Naive thymus-derived CD8-positive, alpha-beta T cell (primary cell): ENCODE results near the gene SCAF4. TPM values are rescaled to one million over a fixed set of nuclear protein-coding genes. Genes with fewer than 3 reads are reported as not detected.
"Not testable (repeated sequence)": the region's sequence is repeated elsewhere in the genome, so short reads cannot be mapped to it uniquely, and the experiment has no call there.

Source experiments
- ATAC-seq, 2 donors: fragments of 150-1000 bp; cut with Tn5 transposase in 1 of 2; sonication (Bioruptor Pico), chemical (Tn5 transposase) in 1 of 2; 1 replicate in 1 of 2; 2 replicates in 1 of 2; pipeline ENCODE4 v1.10.0; 2021; ENCODE audit warnings: mild to moderate bottlenecking in 2 of 2, moderate library complexity in 2 of 2
- POLR2A ChIA-PET: fragments of 350-600 bp; sonication (Branson Sonifier 250); formaldehyde crosslinking; loops from one replicate; lab custom pipeline; 2021; ENCODE audit warnings: antibody characterized with exemption; lab: Charles Lee
- DNase-seq, 10 donors: peaks; one replicate each; pipeline versions ENCODE4 v3.0.0 to v3.0.0-alpha.2; 2020 to 2022
- H3K27ac Mint-ChIP-seq, 10 donors: one replicate each; pipeline ENCODE4 v1.8.0; 2020 to 2022; ENCODE audit warnings: mild to moderate bottlenecking in 10 of 10, mixed read lengths in 10 of 10, moderate library complexity in 4 of 10, inconsistent platforms in 1 of 10
- H3K27me3 Mint-ChIP-seq, 5 donors: one replicate each; pipeline ENCODE4 v1.8.0; 2021 to 2022; ENCODE audit warnings: mixed read lengths in 5 of 5
- H3K36me3 Mint-ChIP-seq, 3 donors: one replicate each; pipeline ENCODE4 v1.8.0; 2020 to 2022; ENCODE audit warnings: mixed read lengths in 3 of 3, mild to moderate bottlenecking in 2 of 3, inconsistent platforms in 1 of 3
- H3K4me1 Mint-ChIP-seq, 4 donors: one replicate each; pipeline ENCODE4 v1.8.0; 2021 to 2022; ENCODE audit warnings: mixed read lengths in 4 of 4
- H3K4me3 Mint-ChIP-seq, 10 donors: one replicate each; pipeline ENCODE4 v1.8.0; 2020 to 2022; ENCODE audit warnings: mild to moderate bottlenecking in 10 of 10, mixed read lengths in 10 of 10, moderate library complexity in 6 of 10, inconsistent platforms in 1 of 10
- H3K9me3 Mint-ChIP-seq, 9 donors: one replicate each; pipeline ENCODE4 v1.8.0; 2020 to 2022; ENCODE audit warnings: mixed read lengths in 9 of 9, mild to moderate bottlenecking in 3 of 9, inconsistent platforms in 1 of 9, moderate library complexity in 1 of 9
- polyA plus RNA-seq, 3 donors: library from polyadenylated mRNA; unstranded; fragments of 300-500 nt; fragmentation: Illumina TruSeq; gene quantifications; one replicate each; pipeline ENCODE4 v1.2.3, GENCODE V29; 2021
- total RNA-seq, 8 experiments: library from RNA in 2 of 8; stranded (reverse) in 2 of 8; gene quantifications; one replicate each; pipeline ENCODE4 v1.2.3 and lab custom pipeline; 2021 to 2026

SCAF4 gene
- total and polyA plus RNA-seq, 5 experiments from 2014 or later = 12.2 to 67.1 (median 29.0) TPM

DNA sequence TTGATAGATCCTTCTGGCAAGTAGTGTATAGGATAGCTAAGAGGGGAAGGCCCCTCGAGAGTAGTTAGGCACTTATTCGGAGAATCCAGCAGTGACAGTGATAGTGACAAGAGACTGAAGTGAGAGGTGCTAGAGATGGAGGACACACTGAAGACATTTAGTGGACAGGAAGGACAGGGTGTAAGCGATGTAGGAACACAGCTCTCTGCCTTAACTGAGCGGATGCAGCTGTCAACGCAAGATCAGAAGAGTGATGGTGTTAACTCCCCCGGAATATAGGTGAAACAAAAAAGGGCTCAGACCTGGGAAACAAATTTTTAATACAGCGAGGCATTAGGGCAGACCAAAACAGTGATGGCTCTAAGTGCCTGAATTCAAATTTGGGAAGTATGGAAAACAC, 56.6 kb downstream of the SCAF4 start:
- H3K27me3 Mint-ChIP-seq = peaks cover 0 to 2% (median 0%) of the 10 kb centered on the region in 5 donors
- no peak for DNase-seq
- peaks cover 0 to 3% (median 0%) of the 10 kb centered on the region in 4 donors for H3K4me1 Mint-ChIP-seq
- no peak overlapping the region for H3K4me3 Mint-ChIP-seq
- H3K36me3 Mint-ChIP-seq = peaks cover 0 to 21% (median 11%) of the 10 kb centered on the region in 3 donors
- POLR2A ChIA-PET = interaction anchor here (0.6 kb wide), 1 partner anchor 11 kb away, joined by 3 read pairs; no protein-coding TSS in a partner anchor
- H3K27ac Mint-ChIP-seq = no peak overlapping the region
- H3K9me3 Mint-ChIP-seq = no peaks in the 10 kb centered on the region
- ATAC-seq = no peak

DNA sequence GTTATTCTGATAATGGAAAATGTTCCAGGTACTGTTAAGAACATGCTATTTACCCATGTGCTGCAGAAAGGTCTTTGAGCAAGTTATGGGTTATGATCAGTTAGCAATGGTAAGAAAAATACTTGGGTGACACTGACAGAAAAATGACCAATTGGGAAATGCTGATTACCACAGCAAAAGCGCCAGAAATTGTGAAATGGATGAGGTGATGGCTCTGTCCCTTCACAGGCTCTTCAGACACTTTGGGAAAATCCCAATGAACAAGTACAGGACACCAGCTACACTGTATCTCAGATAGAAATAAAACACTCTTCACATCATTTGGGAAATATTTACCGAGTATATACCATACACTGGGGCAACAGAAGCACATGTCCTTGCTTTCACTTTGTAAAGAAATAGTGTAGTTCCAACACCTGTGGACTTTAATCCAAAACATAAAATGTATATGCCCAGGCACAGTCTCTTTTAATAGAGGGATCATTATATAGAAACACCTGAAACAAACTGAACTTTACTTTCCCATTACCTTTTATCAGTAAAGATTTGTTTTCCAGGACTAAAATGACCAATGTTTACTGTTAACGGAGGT, 58.5 kb downstream of the SCAF4 start:
- Mint-ChIP-seq H3K36me3 (peaks cover 0 to 34% (median 14%) of the 10 kb centered on the region in 3 donors), H3K4me3 (no peak overlapping the region), H3K9me3 (no peaks in the 10 kb centered on the region), H3K27ac (peak overlapping the region in 4 of 10 donors; percentile 3 to 38 (median 16)), H3K27me3 (peaks cover 0 to 2% (median 0%) of the 10 kb centered on the region in 5 donors), H3K4me1 (peaks cover 0 to 3% (median 3%) of the 10 kb centered on the region in 4 donors)
- DNase-seq (no peak), ATAC-seq (no peak)
- POLR2A ChIA-PET = no interaction called here

DNA sequence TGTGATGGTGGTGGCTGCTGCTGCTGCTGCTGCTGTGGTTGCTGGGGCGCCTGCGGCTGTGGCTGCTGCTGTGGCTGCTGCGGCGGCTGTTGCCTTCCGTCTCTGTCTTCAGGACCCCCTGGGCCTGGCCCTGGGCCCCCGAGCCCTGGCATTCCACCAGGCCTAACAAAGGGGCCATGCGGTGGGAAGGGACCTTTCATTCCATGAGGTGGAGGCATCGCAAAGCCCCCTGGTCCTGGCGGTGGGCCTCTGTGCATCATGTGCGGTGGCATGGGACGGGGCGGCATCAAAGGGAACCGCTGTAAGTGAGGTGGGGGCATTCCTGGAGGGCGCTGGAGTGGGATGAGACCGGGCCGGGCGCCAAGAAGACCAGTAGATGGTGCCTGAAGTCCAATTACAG, 60.0 kb downstream of the SCAF4 start:
- peaks cover 0 to 49% (median 18%) of the 10 kb centered on the region in 3 donors for H3K36me3 Mint-ChIP-seq
- H3K27ac Mint-ChIP-seq = peak overlapping the region in 4 of 10 donors; percentile 28 to 79 (median 49)
- H3K27me3 Mint-ChIP-seq = peaks cover 0 to 2% (median 0%) of the 10 kb centered on the region in 5 donors
- POLR2A ChIA-PET = no interaction called here
- no peak for ATAC-seq
- no peaks in the 10 kb centered on the region for H3K9me3 Mint-ChIP-seq
- DNase-seq = no peak
- H3K4me1 Mint-ChIP-seq = peaks cover 3 to 14% (median 7%) of the 10 kb centered on the region in 4 donors
- no peak overlapping the region for H3K4me3 Mint-ChIP-seq

DNA sequence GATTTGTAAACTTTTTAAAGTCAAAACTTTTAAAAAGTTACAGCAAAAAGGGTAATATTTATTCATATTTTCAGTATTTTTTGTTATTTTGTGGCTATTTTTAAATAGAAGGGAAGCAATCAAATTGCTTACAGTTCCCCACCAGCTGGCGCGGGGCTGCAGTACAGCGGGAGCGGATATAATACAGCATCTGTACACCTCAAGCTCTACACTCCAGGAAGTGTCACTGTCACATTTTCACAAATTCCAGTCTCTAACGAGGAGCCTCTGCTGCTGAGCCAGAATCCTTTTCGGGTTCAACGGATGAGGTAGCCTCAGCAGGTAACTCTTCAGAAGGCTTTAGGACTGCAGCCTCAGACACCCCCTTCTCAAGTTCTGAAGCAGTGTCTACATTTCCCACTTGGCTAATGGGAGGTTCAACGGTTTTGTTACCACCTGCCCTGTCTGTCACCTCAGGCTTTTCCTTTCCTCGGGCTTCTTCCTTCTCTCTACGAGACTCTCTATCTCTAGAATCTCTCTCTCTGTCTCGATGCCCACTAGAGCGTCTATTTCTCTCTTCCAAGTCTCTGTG, 60.7 kb downstream of the SCAF4 start:
- DNase-seq = no peak
- peak in 1 of 2 donors; percentile 14 for ATAC-seq
- Mint-ChIP-seq H3K4me1 (peaks cover 7 to 21% (median 14%) of the 10 kb centered on the region in 4 donors), H3K27ac (peak overlapping the region in 9 of 10 donors; percentile 28 to 79 (median 51)), H3K9me3 (no peaks in the 10 kb centered on the region), H3K27me3 (peaks cover 0 to 2% (median 0%) of the 10 kb centered on the region in 5 donors), H3K4me3 (no peak overlapping the region), H3K36me3 (peaks cover 0 to 56% (median 18%) of the 10 kb centered on the region in 3 donors)
- POLR2A ChIA-PET = interaction anchor here (0.9 kb wide), 1 partner anchor 11 kb away, joined by 5 read pairs; no protein-coding TSS in a partner anchor

DNA sequence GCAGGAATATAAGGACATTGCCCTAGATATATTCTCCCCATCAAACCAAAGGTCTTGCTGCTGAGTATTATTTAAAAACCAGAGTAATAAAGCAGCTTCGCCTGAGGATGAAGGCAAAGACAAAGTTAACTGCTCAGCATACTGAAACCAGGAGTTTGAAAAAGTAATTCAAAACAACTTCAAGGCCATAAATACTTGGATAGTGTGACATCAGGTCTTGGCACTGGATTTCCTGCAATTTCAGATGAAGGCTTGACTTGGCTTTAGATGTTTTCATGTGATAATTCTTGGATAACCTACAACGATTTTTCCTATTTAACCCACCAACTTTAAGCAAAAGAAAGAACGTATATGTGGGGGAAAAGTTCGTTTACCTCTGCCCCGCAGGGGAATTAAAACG, 61.8 kb downstream of the SCAF4 start:
- Mint-ChIP-seq H3K27me3 (peaks cover 0 to 2% (median 0%) of the 10 kb centered on the region in 5 donors), H3K4me1 (peaks cover 12 to 30% (median 24%) of the 10 kb centered on the region in 4 donors), H3K36me3 (peaks cover 0 to 66% (median 18%) of the 10 kb centered on the region in 3 donors), H3K27ac (peak overlapping the region in 5 of 10 donors; percentile 1 to 67 (median 29)), H3K4me3 (no peak overlapping the region), H3K9me3 (no peaks in the 10 kb centered on the region)
- POLR2A ChIA-PET = no interaction called here
- DNase-seq (no peak), ATAC-seq (no peak)

DNA sequence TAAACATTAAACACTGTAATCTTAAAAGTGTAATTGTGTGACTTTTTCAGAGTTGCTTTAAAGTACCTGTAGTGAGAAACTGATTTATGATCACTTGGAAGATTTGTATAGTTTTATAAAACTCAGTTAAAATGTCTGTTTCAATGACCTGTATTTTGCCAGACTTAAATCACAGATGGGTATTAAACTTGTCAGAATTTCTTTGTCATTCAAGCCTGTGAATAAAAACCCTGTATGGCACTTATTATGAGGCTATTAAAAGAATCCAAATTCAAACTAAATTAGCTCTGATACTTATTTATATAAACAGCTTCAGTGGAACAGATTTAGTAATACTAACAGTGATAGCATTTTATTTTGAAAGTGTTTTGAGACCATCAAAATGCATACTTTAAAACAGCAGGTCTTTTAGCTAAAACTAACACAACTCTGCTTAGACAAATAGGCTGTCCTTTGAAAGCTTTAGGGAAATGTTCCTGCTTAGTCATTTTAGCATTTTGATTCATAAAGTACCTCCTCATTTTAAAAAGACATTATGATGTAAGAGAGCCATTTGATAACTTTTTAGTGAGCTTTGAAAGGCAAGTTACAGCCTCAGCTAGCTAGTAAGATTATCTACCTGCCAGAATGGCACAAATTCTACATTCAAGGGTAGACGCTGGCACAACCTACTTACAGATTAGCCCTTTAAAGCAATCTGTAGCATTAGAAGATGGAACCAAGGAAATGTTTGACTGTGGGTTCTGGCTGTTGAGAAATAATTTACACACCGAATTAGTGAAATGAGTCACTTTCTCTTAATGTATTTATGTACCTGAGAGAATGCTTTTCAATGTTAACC, 63.0 kb downstream of the SCAF4 start:
- H3K27ac Mint-ChIP-seq = peak overlapping the region in 8 of 10 donors; percentile 2 to 73 (median 50)
- H3K27me3 Mint-ChIP-seq = peaks cover 0 to 2% (median 0%) of the 10 kb centered on the region in 5 donors
- ATAC-seq = no peak
- DNase-seq = no peak
- POLR2A ChIA-PET = interaction anchor here (0.6 kb wide), 1 partner anchor 502 kb away, joined by 4 read pairs; no protein-coding TSS in a partner anchor
- H3K4me1 Mint-ChIP-seq = peaks cover 15 to 39% (median 35%) of the 10 kb centered on the region in 4 donors
- H3K36me3 Mint-ChIP-seq = peaks cover 0 to 76% (median 22%) of the 10 kb centered on the region in 3 donors
- H3K9me3 Mint-ChIP-seq = no peaks in the 10 kb centered on the region
- no peak overlapping the region for H3K4me3 Mint-ChIP-seq

DNA sequence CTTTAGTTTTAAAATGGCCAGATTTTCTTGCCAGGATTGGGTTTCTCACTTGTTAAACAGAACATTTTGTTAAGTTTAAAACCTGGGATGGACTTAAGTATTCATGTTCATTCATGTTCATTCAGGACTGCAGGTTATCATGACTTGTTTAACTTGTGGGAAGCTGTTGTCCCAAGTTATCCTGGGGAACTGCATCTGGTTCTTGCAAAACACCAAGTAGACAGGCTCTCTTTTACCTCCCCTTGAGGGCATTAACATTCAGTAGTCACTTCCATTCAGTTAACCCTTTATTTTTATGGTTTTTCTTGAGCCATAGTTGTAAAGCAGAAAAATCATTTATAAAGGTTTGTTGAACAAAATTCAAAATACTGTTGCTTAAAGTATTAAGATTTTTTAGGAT, 64.3 kb downstream of the SCAF4 start:
- Mint-ChIP-seq H3K9me3 (no peaks in the 10 kb centered on the region), H3K27ac (peak overlapping the region in 2 of 10 donors; percentile 19 to 80), H3K36me3 (peaks cover 0 to 84% (median 26%) of the 10 kb centered on the region in 3 donors), H3K4me1 (peaks cover 15 to 52% (median 46%) of the 10 kb centered on the region in 4 donors), H3K4me3 (no peak overlapping the region), H3K27me3 (peaks cover 0 to 2% (median 0%) of the 10 kb centered on the region in 5 donors)
- ATAC-seq (no peak), DNase-seq (no peak)
- POLR2A ChIA-PET = no interaction called here

DNA sequence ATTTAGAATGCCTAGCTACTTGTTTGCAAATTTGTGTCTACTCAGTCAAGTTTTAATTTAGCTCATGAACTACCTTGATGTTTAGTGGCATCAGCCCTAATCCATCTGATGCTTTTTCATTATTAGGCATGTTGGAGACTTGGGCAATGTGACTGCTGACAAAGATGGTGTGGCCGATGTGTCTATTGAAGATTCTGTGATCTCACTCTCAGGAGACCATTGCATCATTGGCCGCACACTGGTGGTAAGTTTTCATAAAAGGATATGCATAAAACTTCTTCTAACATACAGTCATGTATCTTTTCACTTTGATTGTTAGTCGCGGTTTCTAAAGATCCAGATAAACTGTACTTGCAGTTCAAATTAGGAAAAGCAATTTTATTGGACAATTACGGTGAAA, 64.8 kb downstream of the SCAF4 start:
- Mint-ChIP-seq H3K36me3 (peaks cover 0 to 85% (median 26%) of the 10 kb centered on the region in 3 donors), H3K4me3 (no peak overlapping the region), H3K9me3 (no peaks in the 10 kb centered on the region), H3K27me3 (peaks cover 0 to 2% (median 0%) of the 10 kb centered on the region in 5 donors), H3K4me1 (peaks cover 15 to 57% (median 51%) of the 10 kb centered on the region in 4 donors), H3K27ac (peak overlapping the region in 6 of 10 donors; percentile 20 to 82 (median 51))
- POLR2A ChIA-PET = interaction anchor here (1.0 kb wide), 1 partner anchor 12 kb away, joined by 4 read pairs; no protein-coding TSS in a partner anchor
- ATAC-seq (no peak), DNase-seq (no peak)

DNA sequence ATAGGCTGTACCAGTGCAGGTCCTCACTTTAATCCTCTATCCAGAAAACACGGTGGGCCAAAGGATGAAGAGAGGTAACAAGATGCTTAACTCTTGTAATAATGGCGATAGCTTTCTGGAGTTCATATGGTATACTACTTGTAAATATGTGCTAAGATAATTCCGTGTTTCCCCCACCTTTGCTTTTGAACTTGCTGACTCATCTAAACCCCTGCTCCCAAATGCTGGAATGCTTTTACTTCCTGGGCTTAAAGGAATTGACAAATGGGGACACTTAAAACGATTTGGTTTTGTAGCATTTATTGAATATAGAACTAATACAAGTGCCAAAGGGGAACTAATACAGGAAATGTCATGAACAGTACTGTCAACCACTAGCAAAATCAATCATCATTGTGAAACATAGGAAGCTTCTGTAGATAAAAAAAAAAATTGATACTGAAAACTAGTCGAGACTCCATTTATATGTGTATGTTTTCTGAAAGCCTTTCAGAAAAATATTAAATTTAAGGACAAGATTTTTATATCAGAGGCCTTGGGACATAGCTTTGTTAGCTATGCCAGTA, 65.4 kb downstream of the SCAF4 start:
- H3K36me3 Mint-ChIP-seq = peaks cover 0 to 87% (median 24%) of the 10 kb centered on the region in 3 donors
- peak overlapping the region in 9 of 10 donors; percentile 31 to 82 (median 65) for H3K27ac Mint-ChIP-seq
- H3K4me3 Mint-ChIP-seq = peak overlapping the region in 6 of 10 donors; percentile 26 to 55 (median 34)
- no peak for ATAC-seq
- DNase-seq = no peak
- peaks cover 17 to 63% (median 57%) of the 10 kb centered on the region in 4 donors for H3K4me1 Mint-ChIP-seq
- peaks cover 0 to 2% (median 0%) of the 10 kb centered on the region in 5 donors for H3K27me3 Mint-ChIP-seq
- POLR2A ChIA-PET = interaction anchor here (0.5 to 1.0 kb wide), 2 partner anchors 11 to 71 kb away, joined by 3 to 4 read pairs; no protein-coding TSS in a partner anchor
- no peaks in the 10 kb centered on the region for H3K9me3 Mint-ChIP-seq

DNA sequence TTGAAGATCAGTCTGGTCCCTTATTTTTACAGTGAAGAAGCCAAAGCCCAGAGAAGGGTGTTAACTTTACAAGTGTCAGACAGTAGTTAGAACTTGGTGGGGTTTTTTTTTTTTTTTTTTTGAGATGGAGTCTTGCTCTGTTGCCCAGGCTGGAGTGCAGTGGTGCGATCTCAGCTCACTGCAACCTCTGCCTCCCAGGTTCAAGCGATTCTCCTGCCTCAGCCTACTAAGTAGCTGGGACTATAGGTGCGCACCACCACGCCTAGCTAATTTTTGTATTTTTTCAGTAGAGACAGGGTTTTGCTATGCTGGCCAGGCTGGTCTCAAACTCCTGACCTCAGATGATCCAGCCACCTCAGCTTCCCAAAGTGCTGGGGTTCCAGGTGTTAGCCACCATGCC, 66.0 kb downstream of the SCAF4 start:
- not testable (repeated sequence) for H3K27me3 Mint-ChIP-seq, ATAC-seq, DNase-seq, H3K9me3 Mint-ChIP-seq
- H3K4me3 Mint-ChIP-seq = peak overlapping the region in 5 of 10 donors; percentile 37 to 67 (median 42)
- POLR2A ChIA-PET = interaction anchor here (0.5 kb wide), 1 partner anchor 72 kb away, joined by 3 read pairs; no protein-coding TSS in a partner anchor
- peak overlapping the region in 6 of 10 donors; percentile 11 to 85 (median 74) for H3K27ac Mint-ChIP-seq
- peaks cover 21 to 69% (median 64%) of the 10 kb centered on the region in 4 donors for H3K4me1 Mint-ChIP-seq
- peaks cover 0 to 90% (median 21%) of the 10 kb centered on the region in 3 donors for H3K36me3 Mint-ChIP-seq

DNA sequence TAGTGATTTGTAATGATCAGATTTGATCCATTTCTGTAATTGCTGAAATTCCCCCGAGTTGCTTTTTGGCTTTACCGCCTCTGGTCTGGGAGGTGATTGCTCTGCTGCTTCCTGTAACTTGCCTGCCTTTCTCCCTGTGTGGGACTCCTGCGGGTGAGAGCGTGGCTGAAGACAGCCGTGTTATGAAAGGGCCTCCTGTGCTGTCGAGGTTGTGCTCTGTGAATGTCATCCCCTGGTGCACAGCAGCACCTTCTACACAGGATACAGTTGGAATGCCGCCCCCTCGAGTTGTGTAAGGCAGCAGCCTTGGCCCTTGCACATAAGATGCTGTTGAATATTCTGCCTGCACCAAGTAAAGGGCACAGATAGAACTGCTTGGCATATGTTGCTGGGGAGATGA, 66.5 kb downstream of the SCAF4 start:
- ATAC-seq (peak; percentile 48 to 72), DNase-seq (no peak)
- POLR2A ChIA-PET = no interaction called here
- H3K27me3 Mint-ChIP-seq = no peaks in the 10 kb centered on the region
- H3K4me3 Mint-ChIP-seq = peak overlapping the region in 9 of 10 donors; percentile 4 to 67 (median 43)
- H3K36me3 Mint-ChIP-seq = peaks cover 0 to 87% (median 19%) of the 10 kb centered on the region in 3 donors
- peaks cover 21 to 74% (median 68%) of the 10 kb centered on the region in 4 donors for H3K4me1 Mint-ChIP-seq
- H3K9me3 Mint-ChIP-seq = no peaks in the 10 kb centered on the region
- H3K27ac Mint-ChIP-seq = peak overlapping the region in 9 of 10 donors; percentile 9 to 85 (median 77)
